PFSK-1 (cell line): ENCODE results near the gene OAS3.

Experiments
- FOXP2 ChIP-seq: optimal IDR thresholded peaks from 2 replicates; pipeline ENCODE3; 2011; ENCODE audit warnings: borderline replicate concordance, control low read depth, inconsistent platforms; ENCODE audit not compliant: insufficient read depth; ENCODE audit errors: extremely low read length, extremely low read depth
- POLR2AphosphoS5 ChIP-seq: IDR thresholded peaks from 2 replicates; pipeline ENCODE4 v1.6.1; 2012; ENCODE audit warnings: low read depth, mild to moderate bottlenecking, control low read depth, low read length, moderate library complexity
- REST ChIP-seq, 2 experiments: IDR thresholded peaks; 2 replicates each; pipeline versions ENCODE4 v1.6.1 to v1.8.0; 2011 to 2012; ENCODE audit warnings: low read depth in 2 of 2, low read length in 2 of 2, control low read depth in 1 of 2, inconsistent platforms in 1 of 2, mild to moderate bottlenecking in 1 of 2, moderate library complexity in 1 of 2; ENCODE audit not compliant: insufficient read depth in 1 of 2
- SIN3A ChIP-seq: IDR thresholded peaks from 2 replicates; pipeline ENCODE4 v1.6.1; 2012; ENCODE audit warnings: mild to moderate bottlenecking, low read length, moderate library complexity, borderline replicate concordance; ENCODE audit not compliant: insufficient read depth
- TAF1 ChIP-seq: IDR thresholded peaks from 2 replicates; pipeline ENCODE4 v1.6.1; 2012; ENCODE audit warnings: low read length, control low read depth, borderline replicate concordance; ENCODE audit not compliant: insufficient read depth

The OAS3 gene

DNA sequence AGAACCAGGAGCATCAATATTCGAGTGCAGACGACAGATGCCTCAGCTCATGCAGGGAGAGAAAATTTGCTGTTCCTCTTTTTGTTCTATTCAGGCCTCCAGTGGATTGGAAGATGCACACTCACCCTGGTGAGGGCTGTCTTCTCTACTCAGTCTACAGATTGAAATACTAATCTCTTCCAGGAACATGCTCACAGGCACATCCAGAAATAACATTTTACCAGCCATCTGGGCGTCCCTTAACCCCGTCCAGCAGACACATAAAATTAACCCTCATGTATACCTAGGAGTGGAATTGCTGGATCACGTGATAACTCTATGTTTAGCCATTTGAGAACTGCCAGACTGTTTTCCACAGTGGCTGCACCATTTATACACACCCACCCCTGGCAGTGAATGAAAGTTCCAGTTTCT, 35.6 kb downstream of the OAS3 start:
- no peak for TF ChIP-seq SIN3A
- TF ChIP-seq TAF1, result no peak
- no peak for TF ChIP-seq POLR2AphosphoS5
- no peak for TF ChIP-seq FOXP2
- no peak for TF ChIP-seq REST (IDR thresholded peaks at IDR 0.05; ENCODE audit: insufficient read depth in 1 of 2, low read depth in 2 of 2, low read length in 2 of 2)

GRCh38 chr12:112974904-112975303, 36.6 kb downstream of the OAS3 start:
- TF ChIP-seq TAF1, result no peak
- TF ChIP-seq REST (IDR thresholded peaks at IDR 0.05; ENCODE audit: insufficient read depth in 1 of 2, low read depth in 2 of 2, low read length in 2 of 2), result no peak
- TF ChIP-seq FOXP2, result no peak
- no peak for TF ChIP-seq POLR2AphosphoS5
- TF ChIP-seq SIN3A, result no peak

DNA sequence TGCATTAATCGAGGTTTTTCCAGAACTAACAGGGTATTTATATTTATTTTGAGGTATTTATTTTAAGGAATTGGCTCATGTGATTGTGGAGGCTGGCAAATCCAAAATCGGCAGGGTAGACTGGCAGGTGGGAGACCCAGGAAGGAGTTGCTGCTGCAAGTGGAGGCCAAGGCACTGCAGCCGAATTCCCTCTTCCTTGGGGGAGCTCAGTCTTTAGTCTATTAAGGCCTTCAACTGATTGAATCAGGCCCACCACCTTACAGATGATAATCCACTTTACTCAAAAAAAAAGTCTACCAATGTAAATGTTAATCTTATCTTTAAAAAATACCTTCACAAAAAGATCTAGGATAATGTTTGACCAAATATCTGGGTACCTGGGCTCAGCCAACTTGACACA, 38.9 kb downstream of the OAS3 start:
- TF ChIP-seq POLR2AphosphoS5 (no peak), TAF1 (no peak), SIN3A (no peak), REST (IDR thresholded peaks at IDR 0.05; ENCODE audit: insufficient read depth in 1 of 2, low read depth in 2 of 2, low read length in 2 of 2) (no peak)

GRCh38 chr12:112977641-112978040, 39.4 kb downstream of the OAS3 start:
- TF ChIP-seq TAF1 (no peak), REST (IDR thresholded peaks at IDR 0.05; ENCODE audit: insufficient read depth in 1 of 2, low read depth in 2 of 2, low read length in 2 of 2) (no peak), SIN3A (no peak), POLR2AphosphoS5 (no peak), FOXP2 (no peak)

DNA sequence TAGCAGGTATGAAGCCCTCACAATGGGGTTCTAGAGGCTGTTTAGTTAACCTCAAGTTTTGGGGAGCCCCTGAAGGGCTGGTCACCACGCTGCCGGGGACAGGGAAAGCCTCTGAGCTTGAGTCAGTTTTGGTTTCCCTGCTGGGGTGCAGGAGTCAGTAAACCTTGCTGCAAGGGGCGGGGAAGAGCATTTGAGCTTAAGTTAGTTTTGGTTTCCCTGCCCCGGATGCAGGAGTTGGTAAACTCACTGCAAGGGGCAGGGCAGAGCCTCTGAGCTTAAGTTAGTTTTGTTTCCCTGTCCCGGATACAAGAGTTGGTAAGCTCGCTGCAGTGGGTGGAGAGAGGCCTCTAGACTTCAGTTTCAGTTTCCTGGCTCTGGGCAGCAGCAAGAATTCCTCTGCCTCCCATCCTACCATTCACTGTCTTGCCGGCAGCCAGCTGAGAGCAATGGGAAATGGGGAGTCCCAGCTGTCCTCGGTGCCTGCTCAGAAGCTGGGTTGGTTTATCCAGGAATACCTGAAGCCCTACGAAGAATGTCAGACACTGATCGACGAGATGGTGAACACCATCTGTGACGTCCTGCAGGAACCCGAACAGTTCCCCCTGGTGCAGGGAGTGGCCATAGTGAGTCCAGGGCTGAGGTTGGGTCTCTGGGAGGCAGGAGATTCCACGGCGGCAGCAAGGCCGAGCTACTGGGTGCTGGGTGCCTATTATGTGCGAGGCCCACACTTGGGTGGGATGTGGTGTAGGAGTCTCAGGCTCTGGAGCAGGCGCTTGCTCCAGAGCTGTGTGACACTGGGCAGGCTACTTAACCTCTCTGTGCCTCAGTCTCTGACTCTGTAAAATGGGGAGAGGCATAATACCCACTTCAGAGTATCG, 40.1 kb downstream of the OAS3 start, which contains the start of gene OAS2:
TSS of gene OAS2 (plus strand) at position 357 of the 878 bp plus-strand sequence. CDS start at position 447, 90 bp downstream.
- TF ChIP-seq TAF1 (no peak; the same call in 1 of the 2 replicates), REST (IDR thresholded peaks at IDR 0.05; ENCODE audit: insufficient read depth in 1 of 2, low read depth in 2 of 2, low read length in 2 of 2) (no peak), POLR2AphosphoS5 (no peak; the same call in 1 of the 2 replicates), FOXP2 (no peak), SIN3A (no peak)
